ENCODE results near the gene MRPS35. TPM values are rescaled to one million over a fixed set of nuclear protein-coding genes. Genes with fewer than 3 reads are reported as not detected.

The MRPS35 gene
- total RNA-seq, 1 donor from 2014 or later, result 50.4 TPM

GRCh38 chr12:27769142-27769673 lies 58.6 kb downstream of the MRPS35 start:
- no peak overlapping the region for H3K27ac Mint-ChIP-seq (ENCODE audit: unreplicated experiment)
- Histone ChIP-seq H3K36me3 (ENCODE audit: insufficient read depth, low read length) (no peaks in the 10 kb centered on the region), H4K20me1 (ENCODE audit: insufficient read depth, low read length) (no peaks in the 10 kb centered on the region), H2AFZ (ENCODE audit: low read depth, low read length) (no peak overlapping the region), H3K27ac (ENCODE audit: low read depth, low read length) (no peak overlapping the region), H3K4me3 (ENCODE audit: insufficient read depth, low read depth, low read length) (no peak overlapping the region), H3K9me3 (ENCODE audit: insufficient read depth, low read depth, low read length) (no peaks in the 10 kb centered on the region), H3K4me2 (ENCODE audit: low read length) (no peak overlapping the region), H3K4me1 (ENCODE audit: insufficient read depth, low read length) (peaks cover 7% of the 10 kb centered on the region), H3K79me2 (ENCODE audit: insufficient read depth, low read length) (no peaks in the 10 kb centered on the region), H3K9ac (ENCODE audit: low read length) (no peak overlapping the region), H3K27me3 (ENCODE audit: insufficient read depth, low read length) (no peaks in the 10 kb centered on the region)
- H3K9me3 Mint-ChIP-seq (ENCODE audit: unreplicated experiment), result no peaks in the 10 kb centered on the region
- H3K4me3 Mint-ChIP-seq (ENCODE audit: unreplicated experiment), result no peak overlapping the region
- no peaks in the 10 kb centered on the region for H3K27me3 Mint-ChIP-seq (ENCODE audit: low read depth, unreplicated experiment)
- no peak for TF ChIP-seq CTCF (IDR thresholded peaks at IDR 0.05; ENCODE audit: insufficient read depth, low read depth, low read length)
- TF ChIP-seq EZH2 (IDR thresholded peaks at IDR 0.05; ENCODE audit: insufficient read depth, low read length), result no peak
- DNase-seq (ENCODE audit: low read depth) (no peak), FAIRE-seq (no peak)
- no peaks in the 10 kb centered on the region for H3K36me3 Mint-ChIP-seq (ENCODE audit: low read depth, unreplicated experiment)
- H3K4me1 Mint-ChIP-seq (ENCODE audit: low read depth, unreplicated experiment), result no peaks in the 10 kb centered on the region

GRCh38 chr12:27771481-27772327 lies 61.1 kb downstream of the MRPS35 start:
- H3K4me1 Mint-ChIP-seq (ENCODE audit: low read depth, unreplicated experiment), result no peaks in the 10 kb centered on the region
- no peak overlapping the region for H2AFZ ChIP-seq (ENCODE audit: low read depth, low read length)
- H3K9ac ChIP-seq (ENCODE audit: low read length), result no peak overlapping the region
- H3K4me3 ChIP-seq (ENCODE audit: insufficient read depth, low read depth, low read length), result no peak overlapping the region
- no peaks in the 10 kb centered on the region for H3K9me3 ChIP-seq (ENCODE audit: insufficient read depth, low read depth, low read length)
- H3K79me2 ChIP-seq (ENCODE audit: insufficient read depth, low read length), result no peaks in the 10 kb centered on the region
- no peaks in the 10 kb centered on the region for H3K27me3 Mint-ChIP-seq (ENCODE audit: low read depth, unreplicated experiment)
- DNase-seq (ENCODE audit: low read depth) (no peak), FAIRE-seq (no peak)
- H3K36me3 ChIP-seq (ENCODE audit: insufficient read depth, low read length), result no peaks in the 10 kb centered on the region
- no peak overlapping the region for H3K27ac Mint-ChIP-seq (ENCODE audit: unreplicated experiment)
- no peaks in the 10 kb centered on the region for H3K9me3 Mint-ChIP-seq (ENCODE audit: unreplicated experiment)
- H3K4me1 ChIP-seq (ENCODE audit: insufficient read depth, low read length), result peaks cover 7% of the 10 kb centered on the region
- TF ChIP-seq EZH2 (IDR thresholded peaks at IDR 0.05; ENCODE audit: insufficient read depth, low read length), result no peak
- no peak for TF ChIP-seq CTCF (IDR thresholded peaks at IDR 0.05; ENCODE audit: insufficient read depth, low read depth, low read length)
- no peak overlapping the region for H3K4me3 Mint-ChIP-seq (ENCODE audit: unreplicated experiment)
- H3K4me2 ChIP-seq (ENCODE audit: low read length), result no peak overlapping the region
- no peaks in the 10 kb centered on the region for H3K27me3 ChIP-seq (ENCODE audit: insufficient read depth, low read length)
- no peaks in the 10 kb centered on the region for H4K20me1 ChIP-seq (ENCODE audit: insufficient read depth, low read length)
- no peak overlapping the region for H3K27ac ChIP-seq (ENCODE audit: low read depth, low read length)
- no peaks in the 10 kb centered on the region for H3K36me3 Mint-ChIP-seq (ENCODE audit: low read depth, unreplicated experiment)

Data from astrocyte (in vitro differentiated cells and primary cell).